DMS153 (cell line): ENCODE measurements around the gene STAC3.

Experiments
- DNase-seq: peaks from one replicate; lab custom pipeline; 2025; lab: John Stamatoyannopoulos, UW

The STAC3 gene

DNA sequence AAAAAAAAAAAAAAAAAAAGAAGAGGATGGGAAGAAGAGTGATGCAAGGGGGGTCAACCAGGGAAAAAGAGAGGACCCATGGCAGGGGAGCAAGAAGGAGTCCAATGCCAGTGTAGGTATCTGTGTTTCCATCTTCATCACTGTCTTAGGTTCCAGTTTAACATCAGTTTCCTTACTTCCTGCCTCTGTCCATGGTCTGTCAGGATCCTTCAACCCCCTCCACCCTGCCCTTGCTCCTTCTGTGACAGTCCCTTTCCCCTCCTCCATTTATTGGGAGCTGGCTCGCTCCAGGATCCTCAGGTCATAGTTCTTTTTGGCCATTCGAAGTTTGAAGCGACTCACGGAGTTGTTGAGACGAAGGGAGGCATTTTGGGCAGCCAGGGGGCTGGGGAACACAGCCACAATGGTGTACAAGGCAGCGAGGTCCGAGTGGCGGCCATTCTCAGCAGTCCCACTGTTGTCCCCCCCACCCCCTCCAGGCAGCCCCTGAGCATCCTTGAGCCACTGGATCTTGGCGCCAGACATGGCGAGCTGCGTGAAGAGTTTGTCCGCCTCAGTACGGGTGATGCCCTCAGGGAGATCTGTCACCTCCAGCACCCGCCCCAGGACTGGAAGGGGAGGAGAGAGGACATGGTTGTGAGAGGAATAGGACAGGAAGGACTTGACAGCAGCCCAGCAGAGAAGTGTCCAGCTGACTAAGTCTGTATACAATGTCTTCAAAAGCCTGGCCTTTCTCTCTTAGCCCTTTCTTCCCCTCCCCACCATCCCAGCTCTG is 3.7 kb upstream of the STAC3 start:
- no peak for DNase-seq

DNA sequence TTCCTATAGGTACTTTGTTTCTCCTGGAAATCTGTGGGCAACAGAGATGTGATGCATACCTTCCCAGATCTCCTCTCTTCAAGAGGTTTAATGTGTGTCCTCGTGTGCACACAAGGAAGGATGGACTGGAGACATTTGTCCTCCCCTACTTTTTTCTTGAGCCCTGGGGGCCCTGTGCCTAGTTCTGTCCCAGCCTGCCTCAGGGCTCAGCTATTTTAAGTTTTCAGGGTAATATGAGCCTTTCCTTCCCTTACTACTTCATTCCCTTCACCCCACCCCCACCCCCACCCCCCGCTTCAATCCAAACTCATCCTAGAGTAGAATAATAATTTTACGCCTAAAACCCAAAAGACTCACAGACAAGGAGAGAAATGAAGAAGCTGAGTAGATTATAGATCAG is 446 bp downstream of the STAC3 start:
- no peak for DNase-seq

GRCh38 chr12:57248934-57249742 is 1.8 kb downstream of the STAC3 start:
- no peak for DNase-seq

- DNase-seq: no peak
Observed at GRCh38 chr12:57247041-57247440, 3.9 kb downstream of the STAC3 start.

DNA sequence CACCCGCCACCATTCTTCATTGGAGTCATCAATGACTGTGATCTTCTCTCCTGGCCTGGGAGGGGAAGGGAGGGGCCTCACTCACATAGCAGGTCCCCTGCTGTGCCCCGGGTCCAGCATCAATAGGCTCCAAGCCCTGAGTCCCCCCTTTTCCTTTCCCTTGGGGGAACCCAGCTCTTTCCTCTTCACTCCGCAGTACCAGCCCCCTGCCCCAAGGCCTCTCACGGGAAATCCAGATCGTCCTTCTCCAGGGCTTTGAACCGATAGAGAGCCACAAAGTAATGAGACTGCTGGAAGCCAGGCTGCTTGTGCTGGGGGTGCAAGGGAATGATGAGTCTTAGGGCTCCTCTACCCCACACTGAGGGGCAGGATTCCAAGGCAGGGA is 6.7 kb downstream of the STAC3 start:
- DNase-seq: no peak

DNA sequence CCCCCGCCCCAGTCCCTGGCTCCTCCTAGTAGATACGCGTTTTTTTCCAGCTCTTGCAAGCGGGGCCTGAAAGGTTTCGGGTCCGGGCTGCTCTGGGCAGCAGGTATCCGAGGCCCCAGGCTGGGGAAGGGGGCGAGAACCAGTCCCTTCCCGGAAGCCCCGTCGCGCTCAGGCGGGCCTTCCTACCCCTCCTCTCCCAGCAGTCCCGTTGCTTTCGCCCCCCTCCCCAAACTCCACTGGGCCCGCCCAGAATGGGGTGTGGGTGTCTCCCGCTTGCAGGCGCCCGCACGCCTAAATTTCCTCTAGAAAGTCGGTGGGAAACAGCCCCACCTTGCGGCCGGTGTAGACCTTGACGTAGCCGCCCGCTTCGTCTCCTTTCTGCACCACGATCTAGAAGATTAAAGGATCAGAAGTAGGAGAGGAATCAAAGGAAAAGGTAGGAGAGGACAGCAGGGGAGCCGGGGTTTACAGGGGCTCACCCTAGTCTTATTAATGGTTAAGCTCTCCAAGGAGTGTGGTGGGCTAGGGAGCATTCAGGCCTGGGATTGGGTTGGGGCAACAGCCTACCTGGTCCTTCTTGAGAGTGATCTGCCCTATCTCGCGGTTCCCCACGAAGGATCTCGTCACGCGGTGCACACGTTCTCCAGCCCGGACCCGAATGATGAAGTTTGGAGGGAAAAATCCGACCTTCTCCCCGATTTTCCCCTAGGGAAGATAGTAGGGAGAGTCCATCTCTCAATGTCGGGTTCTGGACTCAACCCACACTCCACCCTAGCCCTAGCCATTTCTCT is 7.3 kb downstream of the STAC3 start:
- DNase-seq: peak; percentile 82

GRCh38 chr12:57242691-57243454 is 8.1 kb downstream of the STAC3 start:
- DNase-seq: peak; percentile 93

DNA sequence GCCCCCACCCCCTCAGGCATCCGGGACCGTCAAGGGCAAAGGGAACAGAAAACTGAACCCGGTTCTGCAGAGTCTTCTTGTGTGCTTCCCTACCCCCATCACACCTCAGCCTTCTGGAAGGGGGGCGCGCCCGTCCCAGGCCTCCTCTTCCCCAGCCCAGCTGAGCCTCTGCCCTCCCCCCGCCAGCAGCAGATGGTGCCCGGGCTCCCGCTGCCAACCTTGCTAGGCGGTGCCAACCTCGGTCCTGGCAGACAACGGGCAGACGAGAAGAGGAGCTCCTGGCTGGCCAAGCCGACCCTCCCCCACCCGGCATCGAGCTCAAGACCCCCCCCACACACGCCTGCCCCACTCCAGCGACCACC is 8.7 kb downstream of the STAC3 start:
- DNase-seq: no peak

DNA sequence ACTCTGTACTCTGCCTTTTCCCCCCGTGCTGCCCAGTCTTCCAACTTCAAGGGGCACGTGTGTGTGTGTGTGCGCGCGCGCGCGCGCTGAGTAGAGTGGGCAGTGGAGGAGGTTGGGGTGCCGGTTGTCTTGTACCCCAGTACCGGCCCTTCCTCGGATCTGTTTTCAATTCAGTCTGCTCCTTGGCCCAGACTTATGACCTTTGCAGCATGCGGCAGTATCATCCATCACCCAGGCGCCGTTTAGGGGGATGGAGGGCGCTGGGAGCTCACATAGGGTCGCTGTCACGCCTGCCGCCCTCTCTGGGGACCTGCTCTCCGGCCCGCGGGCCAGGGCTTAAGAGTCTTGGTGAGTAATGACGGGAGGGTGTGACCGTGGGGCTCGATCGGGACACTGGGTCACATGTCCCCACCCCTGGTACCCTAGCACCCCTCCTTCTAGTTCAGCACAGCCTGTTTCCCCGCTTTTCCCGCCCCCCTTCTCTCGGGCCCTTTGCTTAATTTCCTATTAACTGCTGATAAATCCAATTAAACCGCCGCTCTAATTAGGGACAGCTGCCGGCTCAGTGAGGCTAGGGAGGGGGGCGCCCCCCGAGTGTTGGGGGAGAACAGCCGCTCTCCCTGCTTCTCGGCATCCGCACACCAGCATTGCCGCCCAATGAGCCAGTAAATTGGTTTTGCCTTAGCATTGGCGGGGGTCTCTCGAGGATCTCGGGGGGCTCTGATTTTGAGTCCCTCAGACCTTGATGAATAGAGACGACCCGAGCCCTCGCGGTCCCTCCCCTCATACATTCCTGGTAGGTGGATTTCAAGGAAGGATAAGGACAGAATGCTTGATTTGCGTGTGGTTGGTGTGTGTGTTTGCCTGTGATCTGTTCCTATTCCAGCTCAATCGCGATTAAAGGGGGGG is 9.3 kb downstream of the STAC3 start:
- no peak for DNase-seq

DNA sequence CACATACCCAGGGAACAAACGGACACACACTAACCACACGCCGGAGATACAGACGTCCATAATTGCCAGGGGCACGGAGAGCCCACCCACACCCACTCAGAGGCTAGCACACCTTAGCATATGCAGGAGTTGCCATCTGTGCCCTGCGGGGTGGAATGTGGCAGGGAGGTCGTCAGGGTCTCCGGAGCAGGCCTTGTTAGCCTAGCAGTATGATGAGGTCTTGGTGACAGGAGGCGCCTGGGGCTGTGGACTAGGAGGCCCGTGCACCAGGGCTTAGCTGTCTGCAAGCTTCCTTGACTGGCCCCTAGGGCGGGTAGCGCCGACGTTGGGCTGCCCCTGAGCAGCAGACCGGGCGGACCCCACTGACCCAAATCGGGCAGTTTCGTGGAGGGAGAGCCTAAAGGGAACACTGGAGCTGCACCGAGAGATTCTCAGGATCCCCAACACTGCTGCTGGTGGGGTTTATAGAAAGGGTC is 10.0 kb downstream of the STAC3 start:
- DNase-seq: no peak

- DNase-seq: peak; percentile 76
Observed at GRCh38 chr12:57240066-57240921, 10.7 kb downstream of the STAC3 start.

DNA sequence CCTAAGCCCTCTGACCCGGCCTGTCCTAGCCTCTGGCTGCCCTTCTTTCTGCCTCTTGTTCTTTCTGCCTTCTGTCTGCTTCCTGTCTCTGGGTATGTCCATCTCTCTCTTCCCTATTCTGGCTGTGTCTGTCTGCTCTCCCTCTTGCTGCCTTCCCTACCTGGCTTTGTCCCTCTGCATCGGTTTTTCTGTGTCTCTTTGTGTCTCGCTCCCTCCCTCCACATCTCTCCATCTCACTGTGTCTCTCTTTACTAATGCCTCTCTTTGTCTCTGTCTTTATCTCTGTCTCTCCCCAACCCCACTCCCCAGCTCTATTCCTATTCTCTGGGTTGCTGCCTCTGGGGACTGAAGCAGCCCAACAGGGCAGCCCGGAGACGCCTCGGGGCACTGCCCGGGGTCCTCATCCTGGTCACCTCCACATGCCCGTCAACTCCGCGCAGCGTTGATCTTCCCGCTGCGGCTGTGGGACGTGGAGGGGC is 11.4 kb downstream of the STAC3 start:
- no peak for DNase-seq

- DNase-seq: peak; percentile 73
Observed at GRCh38 chr12:57238854-57239554, 12.0 kb downstream of the STAC3 start.

- no peak for DNase-seq
Observed at GRCh38 chr12:57237932-57238853, 12.8 kb downstream of the STAC3 start.

DNA sequence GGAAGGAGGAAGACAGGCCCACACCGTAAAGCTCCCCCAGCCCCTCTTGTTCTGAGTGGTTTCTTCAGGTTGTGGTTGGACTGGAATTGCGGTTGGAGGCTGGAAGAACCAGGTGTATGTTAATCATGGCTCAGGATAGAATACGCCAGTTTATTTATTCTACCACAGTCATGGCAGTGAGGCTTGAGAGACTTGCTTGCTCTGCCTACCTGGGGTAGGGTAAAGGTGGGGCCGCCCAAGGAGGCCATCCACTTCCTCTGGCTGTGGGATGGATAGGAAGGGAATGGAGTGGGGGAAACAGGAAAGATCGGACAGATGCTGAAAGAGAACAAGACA is 13.4 kb downstream of the STAC3 start:
- peak; percentile 38 for DNase-seq

DNA sequence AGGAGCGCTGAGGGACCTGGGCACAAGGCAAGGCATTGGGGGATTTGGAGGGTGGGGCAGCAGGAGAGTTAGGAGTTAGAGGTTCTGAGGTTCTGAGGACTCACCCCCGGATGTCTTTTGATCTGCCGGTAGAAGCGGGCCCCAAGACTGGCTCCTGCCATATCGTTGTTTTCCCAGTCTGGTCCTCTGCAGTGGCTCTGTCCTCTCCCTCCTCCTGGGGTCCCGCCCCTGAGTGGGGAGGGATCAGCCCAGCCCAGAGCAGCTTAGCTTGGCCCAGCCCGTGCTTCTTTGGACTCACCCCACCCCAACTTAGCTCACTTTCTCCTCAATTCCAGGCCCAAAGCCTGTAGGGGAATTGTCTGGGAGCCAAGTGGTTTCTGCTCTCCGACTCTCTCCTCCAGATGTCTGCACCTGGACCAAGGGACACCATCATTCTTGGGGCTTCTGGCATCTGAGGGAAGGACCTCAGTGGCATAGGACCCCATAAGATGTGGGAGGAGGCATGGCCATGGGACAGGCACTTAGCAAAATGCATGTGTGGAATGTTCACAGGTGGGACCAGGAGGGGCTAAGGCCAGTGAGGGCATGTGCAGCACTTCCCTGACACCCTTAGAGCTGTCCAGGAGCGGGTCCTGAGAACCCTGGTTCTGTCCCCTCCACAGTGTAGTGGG is 13.9 kb downstream of the STAC3 start:
- DNase-seq: no peak

DNA sequence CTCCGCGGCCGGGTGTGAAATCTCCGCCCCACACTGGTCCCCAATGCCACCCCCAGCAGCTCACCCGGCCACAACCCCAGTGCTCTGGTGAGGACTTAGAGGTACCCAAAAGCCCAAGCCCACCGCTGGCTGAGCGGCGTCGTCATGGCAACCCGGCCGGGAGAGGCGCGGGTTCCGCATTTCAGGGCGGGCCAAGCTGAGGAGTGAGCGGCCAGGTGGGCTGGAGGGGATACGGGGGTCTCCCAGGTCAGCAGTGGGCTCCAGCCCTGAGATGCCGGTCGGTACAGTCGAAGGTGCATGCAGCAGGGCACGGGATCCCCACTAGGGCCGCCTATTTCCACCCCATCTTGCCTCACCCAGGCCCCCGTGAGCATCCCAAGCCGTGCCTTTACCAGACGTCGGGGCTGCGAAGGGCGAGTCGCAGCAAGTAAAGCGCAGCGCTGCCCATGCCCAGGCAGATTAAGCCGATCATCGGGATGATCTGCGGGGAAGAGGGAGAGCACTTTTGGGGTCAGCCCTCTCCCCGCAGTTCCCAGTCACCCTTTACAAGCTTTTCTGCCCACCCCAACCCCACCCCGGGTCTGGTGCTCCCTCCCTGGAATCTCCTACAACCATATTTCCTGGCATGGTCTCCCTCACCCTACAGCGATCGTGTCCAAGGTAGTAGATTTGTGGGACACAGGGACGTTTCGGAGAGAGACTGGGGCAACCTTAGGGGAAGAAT is 14.6 kb downstream of the STAC3 start:
- DNase-seq: no peak
